Hepatocyte (in vitro differentiated cells): ENCODE data around the gene TAB3.

Source experiments
- CTCF ChIP-seq: fragments of 200-600 bp; sonication (generic); IDR thresholded peaks from 2 replicates; pipeline ENCODE4 v1.5.1; 2016; ENCODE audit warnings: antibody characterized with exemption, mild to moderate bottlenecking; ENCODE audit not compliant: poor library complexity
- EZH2 ChIP-seq: fragments of 200-600 bp; sonication (generic); IDR thresholded peaks from 2 replicates; pipeline ENCODE4 v1.6.1; 2016; ENCODE audit warnings: antibody characterized with exemption, mild to moderate bottlenecking, borderline replicate concordance
- EZH2phosphoT487 ChIP-seq: fragments of 200-600 bp; sonication (generic); IDR thresholded peaks from one replicate; pipeline ENCODE4 v1.6.1; 2018; ENCODE audit warnings: antibody characterized with exemption, mild to moderate bottlenecking, low read depth, moderate library complexity; ENCODE audit not compliant: unreplicated experiment, severe bottlenecking

- TF ChIP-seq CTCF = no peak
- no peak for TF ChIP-seq EZH2phosphoT487
- TF ChIP-seq EZH2 = no peak
These were observed 70.0 kb downstream of the TAB3 start for GRCh38 chrX:30819080-30819479.
